Endothelial cell of umbilical vein (primary cell): Measurements from ENCODE around the gene UBA52. TPM values are rescaled to one million over a fixed set of nuclear protein-coding genes. Genes with fewer than 3 reads are reported as not detected.

Experiments used
- BruUV-seq: library from RNA; stranded (reverse); fragments of 400-500 nt; replicated peaks from 2 replicates; lab custom pipeline; 2021; lab: Mats Ljungman, UMichigan
- CTCF ChIA-PET: fragments of 300-600, 350-600 bp; sonication (Branson Sonifier 250); formaldehyde crosslinking; loops from one replicate; lab custom pipeline; 2021; ENCODE audit warnings: antibody characterized with exemption, inconsistent platforms; lab: Charles Lee
- POLR2A ChIA-PET: fragments of 300-600, 350-600 bp; sonication (Branson Sonifier 250); formaldehyde crosslinking; loops from one replicate; lab custom pipeline; 2021; ENCODE audit warnings: antibody characterized with exemption, inconsistent platforms; lab: Charles Lee
- DNase-seq: peaks from one replicate; pipeline ENCODE4 v3.0.0-alpha.2; 2011; ENCODE audit warnings: low read depth, low spot score
- FAIRE-seq: peaks from 2 replicates; lab custom pipeline; 2011; peaks lifted over from hg19 to GRCh38; lab: Jason Lieb, UNC
- H2AFZ ChIP-seq: 2 replicates; pipeline ENCODE4 v1.6.0; 2012; ENCODE audit warnings: low read depth, low read length, control low read depth, inconsistent platforms
- H3K27ac ChIP-seq: 2 replicates; pipeline ENCODE4 v1.5.1; 2011; ENCODE audit warnings: low read depth, mild to moderate bottlenecking, control low read depth, low read length, moderate library complexity; ENCODE audit not compliant: insufficient read depth
- H3K27me3 ChIP-seq, 2 experiments: 2 replicates each; pipeline versions ENCODE4 v1.6.0 to v1.6.1; 2011; ENCODE audit warnings: low read length in 2 of 2, mixed read lengths in 1 of 2; ENCODE audit not compliant: control insufficient read depth in 2 of 2, insufficient read depth in 2 of 2
- H3K36me3 ChIP-seq, 2 experiments: 2 replicates in 1 of 2; 3 replicates in 1 of 2; pipeline ENCODE4 v1.5.1; 2011; ENCODE audit warnings: low read length in 2 of 2, mild to moderate bottlenecking in 1 of 2, moderate library complexity in 1 of 2; ENCODE audit not compliant: control insufficient read depth in 2 of 2, insufficient read depth in 2 of 2; ENCODE audit errors: extremely low read depth in 1 of 2
- H3K4me1 ChIP-seq: 3 replicates; pipeline ENCODE4 v1.5.1; 2011; ENCODE audit warnings: mild to moderate bottlenecking, low read length; ENCODE audit not compliant: control insufficient read depth, insufficient read depth; ENCODE audit errors: extremely low read depth
- H3K4me2 ChIP-seq: 2 replicates; pipeline ENCODE4 v1.6.1; 2011; ENCODE audit warnings: low read length, control low read depth, mixed read lengths; ENCODE audit not compliant: insufficient read depth
- H3K4me3 ChIP-seq, 3 experiments: fragments of 200-600 bp in 1 of 3; sonication (generic), shearing (Covaris generic) in 1 of 3; replicated peaks in 1 of 3; 2 replicates each; pipeline ENCODE4 v1.5.1; 2011 to 2016; ENCODE audit warnings: control low read depth in 3 of 3, low read length in 3 of 3, mild to moderate bottlenecking in 2 of 3, inconsistent platforms in 1 of 3, low read depth in 1 of 3, moderate library complexity in 1 of 3; ENCODE audit not compliant: insufficient read depth in 1 of 3
- H3K79me2 ChIP-seq: 2 replicates; pipeline ENCODE4 v1.6.0; 2012; ENCODE audit warnings: low read length, inconsistent platforms; ENCODE audit not compliant: control insufficient read depth, insufficient read depth
- H3K9ac ChIP-seq: replicated peaks from 2 replicates; pipeline ENCODE3; 2011; ENCODE audit warnings: low read length, control low read depth; ENCODE audit not compliant: insufficient read depth; ENCODE audit errors: extremely low read depth
- H3K9me1 ChIP-seq: replicated peaks from 3 replicates; pipeline ENCODE4 v1.6.0; 2011; ENCODE audit warnings: mild to moderate bottlenecking, low read length; ENCODE audit not compliant: control insufficient read depth, insufficient read depth; ENCODE audit errors: extremely low read depth
- H3K9me3 ChIP-seq: replicated peaks from 2 replicates; pipeline ENCODE4 v1.5.1; 2012; ENCODE audit warnings: low read length, inconsistent platforms; ENCODE audit not compliant: control insufficient read depth, insufficient read depth
- H4K20me1 ChIP-seq: replicated peaks from 2 replicates; pipeline ENCODE3; 2011; ENCODE audit warnings: mild to moderate bottlenecking, low read length; ENCODE audit not compliant: control insufficient read depth, insufficient read depth; ENCODE audit errors: extremely low read depth
- EZH2 ChIP-seq: IDR thresholded peaks from 2 replicates; pipeline ENCODE4 v1.6.1; 2012; ENCODE audit warnings: borderline replicate concordance, low read depth, mild to moderate bottlenecking, moderate library complexity, low read length, inconsistent platforms; ENCODE audit not compliant: severe bottlenecking
- FOS ChIP-seq: IDR thresholded peaks from 2 replicates; pipeline ENCODE4 v1.6.1; 2011; ENCODE audit warnings: mild to moderate bottlenecking, low read length, moderate library complexity, borderline replicate concordance; ENCODE audit not compliant: insufficient read depth
- GATA2 ChIP-seq: IDR thresholded peaks from 2 replicates; pipeline ENCODE4 v1.7.0; 2011; ENCODE audit warnings: low read depth, mild to moderate bottlenecking, moderate library complexity, mixed read lengths, low read length; ENCODE audit not compliant: insufficient read length, insufficient read depth
- JUN ChIP-seq: IDR thresholded peaks from 2 replicates; pipeline ENCODE4 v1.6.1; 2011; ENCODE audit warnings: borderline replicate concordance, low read depth; ENCODE audit not compliant: insufficient read length, insufficient read depth
- MYC ChIP-seq: IDR thresholded peaks from one replicate; pipeline ENCODE4 v1.6.1; 2011; ENCODE audit warnings: mild to moderate bottlenecking, low read depth, low read length
- POLR2A ChIP-seq: IDR thresholded peaks from 2 replicates; pipeline ENCODE4 v1.6.1; 2012; ENCODE audit warnings: low read depth, mild to moderate bottlenecking, control low read depth, low read length
- POLR2AphosphoS5 ChIP-seq: IDR thresholded peaks from 2 replicates; pipeline ENCODE4 v1.6.1; 2012; ENCODE audit warnings: low read depth, mild to moderate bottlenecking, control low read depth, low read length, moderate library complexity; ENCODE audit not compliant: insufficient read depth
- dilution Hi-C: fragments of 300-500 bp; cut with MboI; formaldehyde crosslinking; loops from one replicate; pipeline ENCODE4 v1.15.0; 2019; ENCODE audit warnings: low sequenced_read_pairs; ENCODE audit not compliant: extremely low pct_ligation_motif_present
- intact Hi-C: fragments of 100-400 bp; cut with micrococcal nuclease; formaldehyde crosslinking; loops from one replicate; pipeline ENCODE4 v1.10.0; 2022
- polyA plus RNA-seq, 4 experiments: library from polyadenylated mRNA; depleted of rRNA in 3 of 4; stranded (reverse) in 3 of 4; unstranded in 1 of 4; fragments of >200 nt; gene quantifications; 2 replicates each; pipeline versions ENCODE4 v1.2.1 to v1.2.3, GENCODE V29; 2011 to 2012; ENCODE audit warnings: missing spikeins in 1 of 4
- total RNA-seq: library from RNA; stranded (reverse); gene quantifications from 2 replicates; pipeline ENCODE4 v1.2.3, GENCODE V29; 2021
- TF ChIP-seq, protein P1 (sequence below): IDR thresholded peaks from 2 replicates; pipeline ENCODE4 v1.6.1; 2011; ENCODE audit not compliant: insufficient read depth, insufficient read length
- TF ChIP-seq, protein P2 (sequence below), 2 donors: IDR thresholded peaks; 1 replicate in 1 of 2; 2 replicates in 1 of 2; pipeline ENCODE4 v1.5.1; 2011; ENCODE audit warnings: low read length in 2 of 2, mild to moderate bottlenecking in 2 of 2, moderate library complexity in 2 of 2, control low read depth in 1 of 2, inconsistent platforms in 1 of 2, low read depth in 1 of 2; ENCODE audit not compliant: insufficient read depth in 1 of 2; ENCODE audit errors: extremely low read depth in 1 of 2

UBA52 gene
- total and polyA plus RNA-seq, 2 donors (not counting 3 experiments of a cell fraction or from before 2014, with no cell fraction given), result 1,221 to 3,506 TPM

- TF ChIP-seq MYC (no peak), FOS (no peak), GATA2 (no peak), EZH2 (no peak), POLR2AphosphoS5 (no peak), POLR2A (no peak), JUN (no peak)
- TF ChIP-seq, protein P1, sequence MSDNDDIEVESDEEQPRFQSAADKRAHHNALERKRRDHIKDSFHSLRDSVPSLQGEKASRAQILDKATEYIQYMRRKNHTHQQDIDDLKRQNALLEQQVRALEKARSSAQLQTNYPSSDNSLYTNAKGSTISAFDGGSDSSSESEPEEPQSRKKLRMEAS, result no peak
- TF ChIP-seq, protein P2, sequence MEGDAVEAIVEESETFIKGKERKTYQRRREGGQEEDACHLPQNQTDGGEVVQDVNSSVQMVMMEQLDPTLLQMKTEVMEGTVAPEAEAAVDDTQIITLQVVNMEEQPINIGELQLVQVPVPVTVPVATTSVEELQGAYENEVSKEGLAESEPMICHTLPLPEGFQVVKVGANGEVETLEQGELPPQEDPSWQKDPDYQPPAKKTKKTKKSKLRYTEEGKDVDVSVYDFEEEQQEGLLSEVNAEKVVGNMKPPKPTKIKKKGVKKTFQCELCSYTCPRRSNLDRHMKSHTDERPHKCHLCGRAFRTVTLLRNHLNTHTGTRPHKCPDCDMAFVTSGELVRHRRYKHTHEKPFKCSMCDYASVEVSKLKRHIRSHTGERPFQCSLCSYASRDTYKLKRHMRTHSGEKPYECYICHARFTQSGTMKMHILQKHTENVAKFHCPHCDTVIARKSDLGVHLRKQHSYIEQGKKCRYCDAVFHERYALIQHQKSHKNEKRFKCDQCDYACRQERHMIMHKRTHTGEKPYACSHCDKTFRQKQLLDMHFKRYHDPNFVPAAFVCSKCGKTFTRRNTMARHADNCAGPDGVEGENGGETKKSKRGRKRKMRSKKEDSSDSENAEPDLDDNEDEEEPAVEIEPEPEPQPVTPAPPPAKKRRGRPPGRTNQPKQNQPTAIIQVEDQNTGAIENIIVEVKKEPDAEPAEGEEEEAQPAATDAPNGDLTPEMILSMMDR (IDR thresholded peaks at IDR 0.05; ENCODE audit: extremely low read depth in 1 of 2, insufficient read depth in 1 of 2, low read depth in 1 of 2, low read length in 2 of 2), result no peak
- no TSS peak for BruUV-seq
- Histone ChIP-seq H3K4me3 (no peak overlapping the region), H3K9me1 (no peaks in the 10 kb centered on the region), H3K36me3 (peaks cover 0 to 2% of the 10 kb centered on the region in 2 experiments), H3K79me2 (no peaks in the 10 kb centered on the region), H3K9ac (no peak overlapping the region), H3K4me2 (no peak overlapping the region), H3K27me3 (no peaks in the 10 kb centered on the region), H4K20me1 (no peaks in the 10 kb centered on the region), H3K9me3 (no peaks in the 10 kb centered on the region), H3K4me1 (peaks cover 15% of the 10 kb centered on the region), H3K27ac (no peak overlapping the region), H2AFZ (peak overlapping the region; percentile 92)
- DNase-seq (no peak), FAIRE-seq (no peak)
- CTCF ChIA-PET, result interaction anchor here (1.2 to 3.4 kb wide), 12 partner anchors 8 to 352 kb away, joined by 3 to 24 read pairs (median 10); partner anchors contain the start of genes KXD1 and UBA52
- POLR2A ChIA-PET, result no interaction called here
- dilution Hi-C loops (no loop called here), intact Hi-C loops (no loop called here)
Observed at GRCh38 chr19:18587561-18587960, 15.9 kb downstream of the UBA52 start.
